ENCODE data around the gene RBM20. TPM values are rescaled to one million over a fixed set of nuclear protein-coding genes. Genes with fewer than 3 reads are reported as not detected.

RBM20 gene
- total RNA-seq, 3 donors from 2014 or later, result 0.03 TPM; not detected in 2

- Mint-ChIP-seq H3K4me1 (ENCODE audit: low read depth) (peaks cover 26% of the 10 kb centered on the region), H3K27me3 (ENCODE audit: low read depth) (no peaks in the 10 kb centered on the region), H3K9me3 (no peaks in the 10 kb centered on the region), H3K36me3 (ENCODE audit: insufficient read depth) (no peaks in the 10 kb centered on the region), H3K4me3 (no peak overlapping the region)
- no peak for ATAC-seq
- no peak for DNase-seq
Observed at GRCh38 chr10:110782616-110783015, 138.5 kb downstream of the RBM20 start.

GRCh38 chr10:110783509-110784107 lies 139.5 kb downstream of the RBM20 start:
- Mint-ChIP-seq H3K4me3 (no peak overlapping the region), H3K36me3 (ENCODE audit: insufficient read depth) (no peaks in the 10 kb centered on the region), H3K4me1 (ENCODE audit: low read depth) (peaks cover 26% of the 10 kb centered on the region), H3K9me3 (no peaks in the 10 kb centered on the region), H3K27me3 (ENCODE audit: low read depth) (no peaks in the 10 kb centered on the region)
- DNase-seq (peak; percentile 79), ATAC-seq (peak; percentile 58 to 77)

GRCh38 chr10:110784198-110784597 lies 140.1 kb downstream of the RBM20 start:
- ATAC-seq, result no peak
- H3K27me3 Mint-ChIP-seq (ENCODE audit: low read depth), result no peaks in the 10 kb centered on the region
- no peak overlapping the region for H3K4me3 Mint-ChIP-seq
- H3K9me3 Mint-ChIP-seq, result no peaks in the 10 kb centered on the region
- peaks cover 26% of the 10 kb centered on the region for H3K4me1 Mint-ChIP-seq (ENCODE audit: low read depth)
- H3K36me3 Mint-ChIP-seq (ENCODE audit: insufficient read depth), result no peaks in the 10 kb centered on the region
- DNase-seq, result no peak

- Mint-ChIP-seq H3K27me3 (ENCODE audit: low read depth) (no peaks in the 10 kb centered on the region), H3K4me3 (no peak overlapping the region), H3K4me1 (ENCODE audit: low read depth) (peaks cover 23% of the 10 kb centered on the region), H3K9me3 (no peaks in the 10 kb centered on the region), H3K36me3 (ENCODE audit: insufficient read depth) (no peaks in the 10 kb centered on the region)
- DNase-seq (no peak), ATAC-seq (peak in 1 of 2 donors; percentile 11)
Observed at GRCh38 chr10:110786172-110786571, 142.0 kb downstream of the RBM20 start.

GRCh38 chr10:110788620-110789385 lies 144.7 kb downstream of the RBM20 start:
- DNase-seq (no peak), ATAC-seq (no peak)
- Mint-ChIP-seq H3K36me3 (ENCODE audit: insufficient read depth) (no peaks in the 10 kb centered on the region), H3K4me3 (no peak overlapping the region), H3K4me1 (ENCODE audit: low read depth) (peaks cover 11% of the 10 kb centered on the region), H3K27me3 (ENCODE audit: low read depth) (no peaks in the 10 kb centered on the region), H3K9me3 (no peaks in the 10 kb centered on the region)

GRCh38 chr10:110789604-110790433 lies 145.7 kb downstream of the RBM20 start:
- H3K36me3 Mint-ChIP-seq (ENCODE audit: insufficient read depth), result no peaks in the 10 kb centered on the region
- H3K4me1 Mint-ChIP-seq (ENCODE audit: low read depth), result peaks cover 4% of the 10 kb centered on the region
- DNase-seq (no peak), ATAC-seq (no peak)
- H3K27me3 Mint-ChIP-seq (ENCODE audit: low read depth), result no peaks in the 10 kb centered on the region
- H3K9me3 Mint-ChIP-seq, result no peaks in the 10 kb centered on the region
- H3K4me3 Mint-ChIP-seq, result no peak overlapping the region

GRCh38 chr10:110790913-110791506 lies 146.9 kb downstream of the RBM20 start:
- DNase-seq, result no peak
- Mint-ChIP-seq H3K36me3 (ENCODE audit: insufficient read depth) (no peaks in the 10 kb centered on the region), H3K9me3 (no peaks in the 10 kb centered on the region), H3K4me3 (no peak overlapping the region), H3K4me1 (ENCODE audit: low read depth) (peaks cover 3% of the 10 kb centered on the region), H3K27me3 (ENCODE audit: low read depth) (no peaks in the 10 kb centered on the region)
- no peak for ATAC-seq

GRCh38 chr10:110791541-110792073 lies 147.5 kb downstream of the RBM20 start:
- Mint-ChIP-seq H3K9me3 (no peaks in the 10 kb centered on the region), H3K27me3 (ENCODE audit: low read depth) (no peaks in the 10 kb centered on the region), H3K4me1 (ENCODE audit: low read depth) (no peaks in the 10 kb centered on the region), H3K4me3 (no peak overlapping the region), H3K36me3 (ENCODE audit: insufficient read depth) (no peaks in the 10 kb centered on the region)
- ATAC-seq (no peak), DNase-seq (no peak)

GRCh38 chr10:110792476-110793125 lies 148.5 kb downstream of the RBM20 start:
- no peaks in the 10 kb centered on the region for H3K4me1 Mint-ChIP-seq (ENCODE audit: low read depth)
- no peak overlapping the region for H3K4me3 Mint-ChIP-seq
- ATAC-seq (no peak), DNase-seq (no peak)
- H3K9me3 Mint-ChIP-seq, result no peaks in the 10 kb centered on the region
- H3K36me3 Mint-ChIP-seq (ENCODE audit: insufficient read depth), result no peaks in the 10 kb centered on the region
- H3K27me3 Mint-ChIP-seq (ENCODE audit: low read depth), result no peaks in the 10 kb centered on the region

GRCh38 chr10:110793128-110793812 lies 149.1 kb downstream of the RBM20 start:
- H3K27me3 Mint-ChIP-seq (ENCODE audit: low read depth), result no peaks in the 10 kb centered on the region
- no peak for ATAC-seq
- no peak for DNase-seq
- H3K36me3 Mint-ChIP-seq (ENCODE audit: insufficient read depth), result no peaks in the 10 kb centered on the region
- no peaks in the 10 kb centered on the region for H3K9me3 Mint-ChIP-seq
- no peaks in the 10 kb centered on the region for H3K4me1 Mint-ChIP-seq (ENCODE audit: low read depth)
- no peak overlapping the region for H3K4me3 Mint-ChIP-seq

GRCh38 chr10:110793886-110794285 lies 149.8 kb downstream of the RBM20 start:
- no peaks in the 10 kb centered on the region for H3K27me3 Mint-ChIP-seq (ENCODE audit: low read depth)
- H3K36me3 Mint-ChIP-seq (ENCODE audit: insufficient read depth), result no peaks in the 10 kb centered on the region
- H3K4me3 Mint-ChIP-seq, result no peak overlapping the region
- DNase-seq (no peak), ATAC-seq (no peak)
- peaks cover 4% of the 10 kb centered on the region for H3K4me1 Mint-ChIP-seq (ENCODE audit: low read depth)
- no peaks in the 10 kb centered on the region for H3K9me3 Mint-ChIP-seq

GRCh38 chr10:110794808-110795207 lies 150.7 kb downstream of the RBM20 start:
- Mint-ChIP-seq H3K4me1 (ENCODE audit: low read depth) (peaks cover 4% of the 10 kb centered on the region), H3K27me3 (ENCODE audit: low read depth) (no peaks in the 10 kb centered on the region), H3K4me3 (no peak overlapping the region), H3K9me3 (no peaks in the 10 kb centered on the region), H3K36me3 (ENCODE audit: insufficient read depth) (no peaks in the 10 kb centered on the region)
- DNase-seq (no peak), ATAC-seq (no peak)

GRCh38 chr10:110797416-110797815 lies 153.3 kb downstream of the RBM20 start:
- Mint-ChIP-seq H3K9me3 (no peaks in the 10 kb centered on the region), H3K36me3 (ENCODE audit: insufficient read depth) (no peaks in the 10 kb centered on the region), H3K4me3 (no peak overlapping the region), H3K27me3 (ENCODE audit: low read depth) (no peaks in the 10 kb centered on the region), H3K4me1 (ENCODE audit: low read depth) (peaks cover 10% of the 10 kb centered on the region)
- ATAC-seq (no peak), DNase-seq (no peak)

Measured in activated T-cell treated with anti-CD3 and anti-CD28 coated beads, Interleukin-2, amount 50 U/mL, for 4 hours (primary cell).